GM12891 (cell line): ENCODE measurements around the gene EEFSEC.
A peak's percentile ranks its signal among the peaks of the same experiment; 100 is the strongest.

Source experiments
- DNase-seq: peaks from one replicate; pipeline ENCODE4 v3.0.0; 2011; ENCODE audit warnings: low spot score; ENCODE audit not compliant: insufficient read length
- FAIRE-seq: peaks from 2 replicates; lab custom pipeline; 2011; peaks lifted over from hg19 to GRCh38; lab: Jason Lieb, UNC
- PAX5 ChIP-seq: IDR thresholded peaks from 2 replicates; pipeline ENCODE4 v1.6.1; 2011; ENCODE audit warnings: low read length, moderate library complexity, mild to moderate bottlenecking; ENCODE audit not compliant: insufficient read depth, severe bottlenecking
- POLR2A ChIP-seq: IDR thresholded peaks from 2 replicates; pipeline ENCODE4 v1.6.1; 2011; ENCODE audit warnings: low read depth, low read length, control low read depth
- POLR2AphosphoS5 ChIP-seq: IDR thresholded peaks from 2 replicates; pipeline ENCODE4 v1.6.1; 2011; ENCODE audit warnings: low read depth, low read length, control low read depth
- POU2F2 ChIP-seq: IDR thresholded peaks from 2 replicates; pipeline ENCODE4 v1.6.1; 2011; ENCODE audit warnings: low read depth, mild to moderate bottlenecking, control low read depth, low read length, moderate library complexity
- SPI1 ChIP-seq: IDR thresholded peaks from 2 replicates; pipeline ENCODE4 v1.6.1; 2011; ENCODE audit warnings: low read depth, low read length, control low read depth
- TAF1 ChIP-seq: IDR thresholded peaks from 2 replicates; pipeline ENCODE4 v1.6.1; 2011; ENCODE audit warnings: low read depth, low read length, control low read depth

Gene EEFSEC

DNA sequence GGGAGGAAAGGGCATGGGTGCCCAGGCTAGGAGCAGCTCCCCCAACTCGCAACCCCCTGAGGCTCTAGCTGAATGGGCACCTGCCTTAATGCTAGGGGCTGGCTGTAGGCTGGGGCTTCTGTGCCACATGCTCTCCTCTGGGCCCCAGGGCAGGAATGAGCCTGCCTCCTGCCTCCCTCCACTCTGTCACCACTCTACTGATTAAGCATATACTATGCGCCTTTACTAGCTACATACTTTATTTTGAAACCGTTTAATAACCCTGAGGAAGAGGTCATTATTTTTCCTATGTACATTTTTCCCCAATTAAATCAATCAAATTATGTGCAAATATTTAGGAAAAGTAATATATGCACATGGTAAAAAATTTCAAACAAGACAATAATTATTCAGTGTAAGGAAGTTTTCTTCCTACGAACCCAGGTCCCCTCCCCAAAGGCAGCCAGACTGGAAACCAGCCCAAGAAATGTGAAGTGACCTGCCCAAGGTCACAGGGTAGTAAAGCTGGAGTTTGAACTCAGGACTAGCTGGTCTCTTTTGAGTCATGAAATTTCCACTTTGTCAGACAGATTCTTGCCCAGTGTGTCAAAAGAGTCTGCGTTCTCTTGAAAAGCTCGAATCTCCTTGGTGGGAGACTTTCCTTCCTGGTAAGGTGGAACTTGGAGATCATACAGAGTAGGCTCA is 190.9 kb downstream of the EEFSEC start:
- no peak for DNase-seq
- no peak for FAIRE-seq
- TF ChIP-seq POU2F2 (no peak), POLR2AphosphoS5 (no peak)

- FAIRE-seq = no peak
- TF ChIP-seq POLR2AphosphoS5 (no peak), POU2F2 (no peak), POLR2A (no peak), TAF1 (no peak), PAX5 (no peak)
- no peak for DNase-seq
Observed at GRCh38 chr3:128345196-128345595, 191.9 kb downstream of the EEFSEC start.

GRCh38 chr3:128346562-128346961 is 193.3 kb downstream of the EEFSEC start:
- TF ChIP-seq PAX5 = no peak
- TF ChIP-seq SPI1 = no peak
- no peak for TF ChIP-seq TAF1
- no peak for TF ChIP-seq POU2F2
- no peak for TF ChIP-seq POLR2A
- TF ChIP-seq POLR2AphosphoS5 = no peak
- FAIRE-seq (no peak), DNase-seq (no peak)

- TF ChIP-seq POLR2A (no peak), SPI1 (no peak), POLR2AphosphoS5 (no peak), PAX5 (no peak), POU2F2 (no peak), TAF1 (no peak)
- no peak for DNase-seq
- FAIRE-seq = no peak
Observed at GRCh38 chr3:128347282-128347681, 194.0 kb downstream of the EEFSEC start.

DNA sequence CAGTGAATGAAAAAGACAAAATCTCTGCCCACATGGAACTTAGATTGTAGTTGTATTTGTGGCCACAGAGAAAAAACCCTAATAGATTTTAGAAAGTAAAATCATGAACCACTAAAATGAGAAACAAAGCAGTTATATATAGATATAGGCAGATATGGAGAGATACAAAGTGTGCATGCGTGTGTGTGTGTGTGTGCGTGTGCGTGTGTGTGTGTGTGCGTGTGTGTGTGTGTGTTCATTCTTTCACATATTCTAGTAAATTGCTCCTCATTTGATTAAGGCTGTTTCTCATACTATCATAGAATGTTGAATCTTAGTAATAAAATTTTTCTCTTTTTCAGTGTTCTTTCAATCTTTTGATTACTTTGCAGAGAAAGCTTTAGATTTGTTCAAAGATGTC is 194.8 kb downstream of the EEFSEC start:
- TF ChIP-seq POU2F2 = no peak
- no peak for TF ChIP-seq POLR2A
- no peak for TF ChIP-seq PAX5
- no peak for TF ChIP-seq SPI1
- no peak for TF ChIP-seq TAF1
- FAIRE-seq (no peak), DNase-seq (no peak)

GRCh38 chr3:128348805-128349531 is 195.7 kb downstream of the EEFSEC start:
- DNase-seq (peak; percentile 47), FAIRE-seq (peak; percentile 9)
- TF ChIP-seq SPI1 (no peak), PAX5 (no peak), POU2F2 (no peak), POLR2AphosphoS5 (no peak), TAF1 (no peak), POLR2A (no peak)

GRCh38 chr3:128349963-128350599 is 196.8 kb downstream of the EEFSEC start:
- DNase-seq = no peak
- FAIRE-seq = no peak
- TF ChIP-seq PAX5 (no peak), POLR2AphosphoS5 (no peak), POU2F2 (no peak), SPI1 (no peak), POLR2A (no peak), TAF1 (no peak)

GRCh38 chr3:128351546-128351945 is 198.3 kb downstream of the EEFSEC start:
- FAIRE-seq (no peak), DNase-seq (no peak)
- TF ChIP-seq POLR2AphosphoS5 (no peak), PAX5 (no peak), TAF1 (no peak)

GRCh38 chr3:128352326-128352725 is 199.0 kb downstream of the EEFSEC start:
- TF ChIP-seq PAX5 (no peak), POU2F2 (no peak), SPI1 (no peak), TAF1 (no peak), POLR2AphosphoS5 (no peak), POLR2A (no peak)
- FAIRE-seq (no peak), DNase-seq (no peak)

GRCh38 chr3:128353361-128353965 is 200.2 kb downstream of the EEFSEC start:
- DNase-seq = no peak
- TF ChIP-seq TAF1 = no peak
- TF ChIP-seq POLR2A = no peak
- TF ChIP-seq POLR2AphosphoS5 = no peak
- TF ChIP-seq PAX5 = no peak
- TF ChIP-seq SPI1 = no peak
- TF ChIP-seq POU2F2 = no peak
- no peak for FAIRE-seq
